Stimulated activated CD4-positive, alpha-beta T cell treated with anti-CD3 and anti-CD28 coated beads, Interleukin-1b, Interleukin-23, amount 100 ng/mL, for 48 hours (primary cell): ENCODE data around the gene COL16A1.

Source experiments
- DNase-seq: peaks from one replicate; pipeline ENCODE4 v3.0.0-alpha.2; 2020

COL16A1 gene

DNA sequence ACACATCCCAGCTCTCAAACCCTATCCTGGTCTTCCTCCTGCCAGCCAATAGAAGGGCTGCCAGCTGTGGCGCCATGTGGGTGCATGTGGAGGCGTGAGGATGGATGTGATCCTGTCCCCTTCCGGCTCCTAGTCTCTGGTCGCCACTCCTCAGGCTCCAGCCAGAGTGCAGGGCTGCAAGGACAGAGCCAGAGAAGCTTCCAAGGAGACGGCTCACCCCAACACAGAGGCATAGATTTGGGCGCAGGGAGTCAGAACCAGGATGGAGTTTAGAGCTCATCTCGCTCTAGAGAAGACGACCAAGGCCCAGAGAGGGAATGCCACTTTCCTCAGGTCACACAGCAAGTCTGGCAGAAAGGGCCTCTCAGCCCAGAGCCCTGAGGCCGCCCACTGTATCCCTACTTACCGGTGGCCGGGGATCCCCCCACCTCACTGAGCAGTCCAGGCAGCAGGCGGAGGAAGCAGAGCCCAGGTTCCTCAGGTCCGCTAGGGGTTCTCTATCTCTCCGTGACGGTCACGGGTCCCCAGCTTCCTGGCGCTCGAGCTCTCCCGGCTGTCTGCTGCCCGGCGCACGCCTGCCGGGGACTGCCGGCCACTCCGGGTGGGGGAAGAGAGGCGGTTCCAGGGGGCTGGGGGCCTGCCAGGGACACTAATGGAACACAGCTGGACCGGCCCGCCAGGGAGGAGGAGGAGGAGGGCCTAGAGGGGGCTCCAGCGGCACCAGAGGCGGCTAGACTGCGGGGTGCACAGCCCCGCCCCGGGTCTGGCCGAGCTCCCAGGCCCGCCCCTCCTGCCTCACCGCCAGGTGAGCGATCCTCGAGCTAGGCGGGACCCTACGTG lies at the start of gene COL16A1:
COL16A1 (minus strand) TSS at position 587 of the 840 bp plus-strand sequence. CDS start 1,824 bp downstream, outside the sequence.
- DNase-seq: no peak

DNA sequence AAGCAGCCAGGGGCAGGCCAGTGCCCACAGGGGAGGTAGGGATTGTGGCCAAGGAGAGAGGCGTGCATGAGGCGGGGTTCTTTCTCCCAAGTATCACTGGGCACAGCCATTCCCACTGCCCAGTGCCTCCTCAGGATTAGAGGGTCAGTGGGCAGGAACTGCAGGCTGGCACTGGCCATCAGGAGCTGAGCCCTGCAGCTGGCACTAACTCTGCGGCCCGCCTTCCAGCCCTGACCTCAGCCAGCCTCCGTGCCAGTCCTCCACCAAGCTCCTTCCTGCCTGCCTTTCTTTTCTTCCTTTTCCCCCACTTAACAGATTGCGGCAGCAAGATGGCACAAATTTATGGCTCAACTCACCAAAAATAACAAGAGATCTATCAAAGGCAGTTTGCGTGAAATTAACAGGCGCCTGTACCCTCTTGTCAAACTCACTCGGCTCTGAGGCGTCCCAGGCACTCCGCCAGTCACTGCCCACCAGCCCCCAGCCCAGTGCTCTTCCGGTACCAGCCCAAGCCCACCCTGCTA lies 49.2 kb upstream of the COL16A1 start:
- no peak for DNase-seq

DNA sequence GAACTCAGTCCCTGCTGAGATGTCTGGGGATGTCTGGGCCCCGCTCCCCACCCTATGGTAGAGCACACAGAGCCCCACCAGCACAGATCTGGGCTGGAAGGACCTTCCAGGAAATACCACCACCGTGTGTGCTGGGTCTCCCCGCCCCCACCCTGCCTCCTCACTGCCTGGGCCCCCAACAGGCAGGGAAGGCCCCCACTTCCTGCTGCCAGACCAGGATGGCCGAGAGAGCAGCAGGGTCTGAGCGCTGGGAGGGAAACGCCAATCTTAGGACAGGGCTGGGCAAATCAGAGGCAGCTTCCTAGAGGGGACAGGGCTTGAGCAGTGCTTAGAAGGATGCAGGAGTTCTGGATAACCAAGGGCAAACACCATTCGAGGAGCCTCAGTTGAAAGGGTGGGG lies 48.4 kb upstream of the COL16A1 start:
- DNase-seq: no peak

DNA sequence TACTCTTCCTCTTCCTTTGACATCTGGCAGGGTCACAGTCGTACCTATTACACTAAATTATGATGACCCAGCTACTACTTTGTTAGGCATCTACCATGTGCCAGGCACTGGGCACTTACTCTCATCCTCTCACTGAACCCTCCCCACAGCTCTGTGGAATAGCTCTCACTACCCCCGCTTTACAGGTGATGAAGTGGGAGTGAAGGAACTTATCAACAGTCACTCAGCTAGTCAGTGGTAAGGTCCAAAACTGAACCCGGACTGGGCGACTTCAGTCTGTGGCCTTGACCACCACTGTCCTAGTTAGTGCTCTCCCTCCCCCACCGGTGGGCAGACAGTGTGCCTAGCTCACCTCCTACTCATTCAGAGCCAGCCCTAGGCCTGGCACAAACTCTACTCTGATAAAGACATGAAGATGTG lies 48.0 kb upstream of the COL16A1 start:
- no peak for DNase-seq

DNA sequence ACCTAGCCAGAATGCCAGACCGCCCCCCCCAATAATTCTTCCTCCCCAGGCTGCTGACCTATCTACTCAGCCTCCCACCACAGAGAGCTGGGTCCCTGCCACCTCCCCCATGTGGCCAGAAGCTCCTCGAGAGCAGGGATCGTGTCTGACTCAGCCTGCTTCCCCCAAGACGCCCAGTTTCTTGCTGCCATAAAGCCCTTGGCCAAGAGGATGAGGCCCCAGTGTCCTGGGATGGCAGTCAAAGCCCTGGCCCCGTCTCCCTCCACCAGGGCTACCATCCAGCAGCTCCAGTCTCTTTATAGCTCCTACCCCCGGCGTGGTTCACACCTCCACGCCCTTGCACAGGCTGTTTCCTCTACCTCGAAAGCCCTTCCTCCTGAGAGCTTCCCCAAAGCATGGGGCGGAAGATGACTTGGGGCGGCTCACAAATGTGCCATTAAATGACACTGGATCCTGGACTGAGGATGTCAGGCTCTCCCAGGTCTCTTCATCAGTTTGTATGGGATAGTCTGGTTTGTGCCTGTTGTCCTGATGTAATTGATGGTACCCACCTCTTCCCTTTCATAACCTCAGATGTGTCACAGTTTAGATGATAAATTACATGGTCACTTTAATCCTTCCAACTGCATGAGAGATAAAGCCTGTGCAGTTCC lies 47.2 kb upstream of the COL16A1 start:
- no peak for DNase-seq

DNA sequence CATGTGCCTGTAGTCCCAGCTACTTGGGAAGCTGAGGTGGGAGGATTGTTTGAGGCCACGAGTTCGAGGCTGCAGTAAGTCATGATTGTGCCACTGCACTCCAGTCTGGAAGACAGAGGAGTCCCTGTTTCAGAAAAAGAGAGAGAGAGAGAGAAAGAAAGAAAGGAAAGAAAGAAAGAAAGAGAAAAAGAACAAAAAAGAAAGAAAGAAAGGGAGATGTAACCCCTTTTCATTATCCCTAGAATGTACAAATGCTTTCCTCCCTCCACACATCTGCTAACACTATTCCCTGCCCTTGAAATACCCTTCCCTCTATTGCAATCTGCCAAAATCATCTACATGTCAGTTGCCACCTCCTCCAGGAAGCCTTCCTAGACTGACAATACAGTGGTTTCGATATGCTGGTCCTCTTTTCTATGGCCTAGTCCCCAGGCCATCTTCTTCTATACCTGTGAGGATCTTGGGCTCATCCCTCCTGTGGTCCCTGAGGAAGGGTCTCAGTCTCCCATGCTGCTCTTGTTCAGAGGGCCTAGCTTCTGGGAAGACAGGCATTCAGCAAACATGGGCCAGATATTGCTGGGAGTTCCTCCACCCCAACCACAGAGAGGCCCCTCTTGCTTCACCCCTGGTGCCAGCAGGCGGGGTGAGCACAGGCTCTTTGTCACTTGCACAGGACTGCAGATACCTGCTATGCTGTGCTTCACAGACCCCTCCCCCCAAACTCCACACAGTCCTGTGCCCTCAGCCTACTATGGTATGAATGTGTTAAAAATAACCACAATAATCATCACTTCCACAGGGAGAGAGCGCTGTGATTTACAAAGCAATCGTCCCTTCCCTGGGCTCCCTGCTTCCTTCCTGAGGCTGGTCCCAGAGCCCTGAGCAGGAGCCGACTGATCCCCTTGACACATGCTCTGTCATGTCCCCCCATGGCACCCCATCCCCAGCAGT lies 46.2 kb upstream of the COL16A1 start:
- DNase-seq: no peak

DNA sequence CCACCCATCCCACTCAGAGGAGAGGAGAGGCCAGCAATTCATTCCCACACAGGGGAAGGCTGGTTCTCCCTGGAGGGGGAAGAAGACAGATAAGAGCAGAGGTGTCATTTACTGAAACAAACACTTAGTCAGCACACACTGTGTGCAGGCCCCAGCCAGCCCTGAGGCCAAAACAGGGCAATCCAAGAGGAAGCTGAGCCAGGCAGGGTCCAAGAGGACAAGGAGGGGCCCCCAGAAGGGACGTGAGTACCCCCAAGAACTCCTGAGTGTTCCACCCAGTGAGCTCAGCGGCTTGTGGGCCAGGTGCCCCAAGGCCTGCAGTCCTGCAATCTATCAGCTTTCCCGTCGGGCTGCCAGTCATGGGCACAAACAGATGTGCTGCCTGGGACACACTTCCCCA lies 44.5 kb upstream of the COL16A1 start:
- DNase-seq: no peak

DNA sequence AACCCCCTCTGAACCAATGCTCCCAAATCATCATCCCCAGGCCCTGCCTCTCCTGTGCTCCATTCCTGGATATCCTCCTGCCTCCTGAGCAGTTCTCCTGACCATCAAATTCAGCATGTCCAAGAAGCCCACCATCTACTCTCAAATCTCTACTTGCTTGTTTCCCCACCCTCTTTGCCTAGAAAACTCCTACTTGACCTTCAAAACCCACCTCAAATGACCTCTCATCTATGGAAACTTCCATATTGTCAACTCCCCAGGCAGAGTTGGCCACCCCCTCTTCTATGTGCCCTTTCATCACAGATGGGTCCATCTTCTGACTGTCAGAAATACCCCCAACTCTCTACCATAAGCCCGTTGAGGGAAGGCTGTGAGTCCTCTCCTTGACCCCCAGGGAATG lies 43.5 kb upstream of the COL16A1 start:
- no peak for DNase-seq

DNA sequence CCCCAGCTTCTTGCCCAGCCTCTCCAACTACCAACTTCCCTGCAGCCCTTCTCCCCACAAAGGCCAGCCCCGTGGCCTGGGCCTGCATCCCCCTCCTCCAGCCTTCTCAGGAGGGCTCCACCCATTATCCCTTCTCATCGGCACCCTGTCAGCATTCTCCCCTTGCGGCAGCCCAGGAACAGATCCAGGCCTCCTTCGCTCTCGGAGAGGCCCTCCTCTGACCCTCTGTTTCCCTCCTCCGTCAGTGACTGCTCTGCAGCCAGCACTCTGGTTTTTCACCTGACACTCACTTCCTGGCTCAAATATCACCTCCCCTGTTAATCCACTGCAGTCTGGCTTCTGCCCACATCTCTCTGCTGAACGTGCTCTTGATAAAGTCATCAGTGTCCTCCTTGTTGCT lies 42.9 kb upstream of the COL16A1 start:
- no peak for DNase-seq

DNA sequence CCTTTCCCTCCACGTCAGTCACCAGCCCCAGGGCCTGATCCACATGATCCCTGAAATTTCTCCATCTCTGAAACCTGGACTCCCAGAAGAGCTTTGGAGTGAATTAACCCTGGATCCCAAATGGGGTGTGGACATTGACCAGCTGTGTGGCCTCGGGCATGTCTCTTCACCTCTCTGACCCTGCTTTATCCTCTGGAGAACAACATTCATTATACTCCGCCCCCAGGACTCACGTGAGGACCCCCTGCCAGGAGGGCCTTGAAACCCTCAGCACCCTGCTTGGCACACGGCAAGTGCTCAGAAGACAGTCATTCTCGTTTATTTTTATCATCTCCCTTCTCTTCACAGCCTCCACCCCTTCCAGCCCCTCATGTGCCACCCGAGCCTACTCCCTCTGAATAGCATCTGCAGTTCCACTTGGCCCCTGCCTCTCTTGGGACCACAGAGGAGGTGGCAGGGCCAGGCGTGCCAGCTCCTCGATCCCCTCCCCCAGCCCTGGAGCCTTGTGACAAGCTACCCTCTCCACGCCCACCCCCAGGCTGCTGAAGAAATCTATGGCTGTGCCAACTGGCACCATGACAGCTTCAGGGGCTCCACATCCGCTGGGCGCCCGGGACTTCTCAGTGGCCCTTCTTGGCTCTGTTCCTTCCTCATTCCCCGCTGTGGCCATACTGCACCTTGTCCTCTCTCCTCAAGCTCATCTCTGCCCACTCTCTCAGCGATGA lies 42.3 kb upstream of the COL16A1 start:
- DNase-seq: no peak

DNA sequence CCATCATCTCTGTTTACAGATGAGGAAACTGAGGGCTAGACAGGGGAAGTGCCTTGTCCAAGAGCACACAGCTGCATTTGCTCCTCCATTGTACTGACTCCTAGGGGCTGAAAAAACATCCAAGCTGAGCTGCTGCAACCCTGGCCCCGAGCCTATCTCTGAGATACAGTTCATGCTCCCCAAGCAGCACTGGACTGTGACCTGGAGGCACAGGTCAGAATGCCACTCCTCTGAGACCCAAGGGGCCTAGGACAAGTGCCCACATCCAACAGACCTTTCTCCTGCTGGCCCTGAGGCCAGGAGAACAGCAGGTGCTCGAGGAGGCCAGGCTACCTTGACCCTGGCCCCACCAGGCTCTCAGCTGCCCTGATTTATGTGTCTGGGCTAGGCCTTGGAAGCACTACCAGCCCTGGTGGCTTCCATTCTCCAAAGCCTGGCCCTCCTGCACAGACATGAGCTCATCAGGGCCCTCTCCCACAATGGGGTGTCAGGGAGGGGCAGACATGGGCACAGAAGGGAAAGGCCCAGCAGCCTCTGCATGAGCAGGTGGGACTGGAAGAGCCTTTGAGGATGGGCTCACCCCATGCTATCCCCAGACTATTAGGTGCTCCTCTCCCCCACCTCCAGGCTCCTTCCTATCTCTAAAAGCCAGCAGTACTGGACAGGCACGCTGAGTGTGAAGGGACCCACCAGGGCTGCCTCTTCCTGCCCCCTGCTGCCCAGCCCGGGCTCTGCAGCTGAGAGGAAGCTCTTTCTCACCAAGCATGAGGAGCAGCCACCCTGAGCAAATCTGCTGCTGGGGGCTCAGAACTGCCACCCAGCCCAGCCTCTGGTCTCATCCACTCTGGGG lies 41.5 kb upstream of the COL16A1 start:
- DNase-seq: peak; percentile 57

DNA sequence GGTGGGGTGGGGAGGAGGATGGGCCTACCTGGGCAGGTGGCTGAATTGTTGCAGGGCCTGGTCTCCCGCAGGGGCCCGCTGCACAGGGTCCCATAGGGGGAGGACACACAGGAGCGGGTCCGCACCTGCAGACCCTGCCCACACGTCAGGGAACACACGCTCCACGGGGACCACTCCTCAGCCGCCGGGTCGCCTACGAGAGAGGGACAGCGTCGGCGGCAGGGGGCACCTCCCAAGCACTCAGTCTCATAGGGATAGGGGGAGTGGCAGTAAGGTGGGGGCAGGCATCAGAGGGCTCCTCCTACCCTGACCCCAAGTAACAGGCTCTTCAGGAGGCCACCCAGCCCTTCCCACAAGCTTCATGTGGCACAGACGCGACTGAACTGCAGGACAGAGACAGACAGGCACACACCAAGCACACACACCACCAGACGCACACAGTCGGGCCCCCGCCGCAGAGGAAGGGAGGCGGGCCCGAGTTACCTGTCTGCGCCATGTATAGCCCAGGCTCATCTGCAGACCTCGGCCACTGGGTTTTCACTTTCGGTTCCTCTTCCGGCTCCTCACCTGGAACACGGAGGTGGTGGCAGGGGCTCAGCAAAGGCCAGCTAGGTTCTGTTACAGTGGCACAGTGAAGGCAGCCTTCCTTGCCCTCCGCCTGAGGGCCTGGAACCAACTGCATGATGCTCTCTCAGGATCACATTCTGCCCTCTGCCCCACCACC lies 40.5 kb upstream of the COL16A1 start:
- no peak for DNase-seq

DNA sequence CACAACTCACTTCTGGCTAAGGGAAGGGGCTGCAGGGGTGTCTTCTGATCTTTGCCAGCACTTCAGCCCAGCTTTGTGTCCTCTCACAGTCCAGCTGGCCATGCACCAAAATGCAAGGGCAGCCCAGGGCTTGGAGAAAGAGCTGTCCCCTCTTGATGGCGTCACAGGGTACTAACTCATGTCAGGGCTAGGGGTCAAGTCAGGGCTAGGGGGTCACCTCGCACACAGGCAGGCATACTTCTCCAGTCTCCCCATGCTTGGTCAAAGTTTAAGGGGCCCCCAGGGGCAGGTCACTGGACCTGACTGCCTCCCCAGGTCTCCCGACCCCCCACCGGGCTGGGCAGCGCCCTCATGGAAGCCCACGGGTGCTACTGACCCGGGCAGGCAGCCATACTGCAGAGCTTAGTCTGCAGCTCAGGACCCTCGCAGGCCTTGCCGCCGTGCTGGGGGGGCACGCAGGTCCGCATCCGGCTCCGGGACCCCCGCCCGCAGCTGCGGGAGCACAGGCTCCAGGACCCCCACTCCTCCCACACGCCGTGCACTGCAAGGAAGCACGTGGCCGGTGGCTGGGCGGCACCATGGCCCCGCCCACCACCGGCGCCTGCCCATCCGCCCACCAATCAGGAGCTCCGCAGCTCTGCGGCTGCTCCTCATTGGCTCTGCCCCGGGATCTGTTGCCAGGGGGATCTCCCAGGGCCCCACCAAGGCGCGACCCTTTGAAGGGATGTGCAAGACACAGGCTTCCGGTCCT lies 38.8 kb upstream of the COL16A1 start:
- no peak for DNase-seq

DNA sequence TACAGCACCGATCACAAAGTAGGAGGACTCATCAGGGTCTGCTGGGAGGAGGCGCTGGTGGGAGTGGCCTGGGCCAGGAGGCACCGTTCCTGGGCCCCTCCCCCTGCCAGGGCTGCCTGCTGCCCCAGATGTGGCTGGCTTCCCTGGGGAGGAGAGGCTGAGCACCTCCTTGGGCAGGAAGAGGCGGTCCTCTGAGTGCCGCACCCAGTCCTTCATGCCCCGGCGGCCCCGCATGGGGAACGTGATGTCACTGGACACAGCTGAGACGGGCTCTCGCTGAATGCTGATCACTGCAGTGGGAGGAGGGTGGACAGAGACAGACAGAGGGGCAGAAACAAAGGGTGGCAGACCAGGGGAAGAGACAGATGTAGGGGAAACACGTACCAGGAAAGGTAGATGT lies 35.5 kb upstream of the COL16A1 start:
- DNase-seq: peak; percentile 63

DNA sequence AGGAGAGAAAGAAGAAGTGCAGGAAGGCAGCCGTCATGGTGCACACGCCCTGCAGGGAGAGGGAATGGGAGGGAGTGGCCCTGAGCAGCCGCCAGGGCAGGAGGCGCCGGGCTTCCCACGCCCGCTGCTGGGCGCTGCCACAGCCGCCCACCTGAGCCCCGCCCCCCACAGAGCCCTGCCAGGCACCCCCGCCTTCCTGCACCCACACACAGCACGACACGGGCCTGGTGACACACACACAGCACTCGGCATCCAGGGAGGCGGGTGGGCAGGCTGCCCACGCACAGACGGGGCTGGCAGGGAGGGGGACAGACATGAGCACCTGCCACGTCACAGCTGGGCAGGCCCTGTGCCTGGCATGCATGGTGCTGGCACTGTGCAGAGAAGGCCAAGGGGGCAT lies 32.9 kb upstream of the COL16A1 start:
- DNase-seq: no peak

DNA sequence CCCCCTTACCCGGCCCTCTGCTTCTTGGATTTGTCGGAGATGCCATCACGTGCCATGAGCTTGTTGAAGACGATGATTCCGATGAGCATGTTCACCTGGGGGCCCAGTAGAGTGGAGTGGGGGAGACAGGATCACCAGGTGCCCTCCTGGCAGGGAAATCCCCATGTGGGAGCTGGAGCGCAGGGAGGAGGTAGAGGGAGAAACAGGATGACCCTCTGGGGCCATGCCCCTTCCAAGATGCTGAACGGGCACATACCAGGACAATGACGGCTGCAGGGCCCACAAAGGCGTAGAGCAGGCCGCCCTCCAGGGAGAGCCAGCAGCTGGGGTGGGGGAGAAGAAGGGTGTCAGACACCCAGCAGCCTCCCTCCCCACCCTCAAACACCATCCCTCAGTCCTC lies 31.8 kb upstream of the COL16A1 start:
- no peak for DNase-seq

DNA sequence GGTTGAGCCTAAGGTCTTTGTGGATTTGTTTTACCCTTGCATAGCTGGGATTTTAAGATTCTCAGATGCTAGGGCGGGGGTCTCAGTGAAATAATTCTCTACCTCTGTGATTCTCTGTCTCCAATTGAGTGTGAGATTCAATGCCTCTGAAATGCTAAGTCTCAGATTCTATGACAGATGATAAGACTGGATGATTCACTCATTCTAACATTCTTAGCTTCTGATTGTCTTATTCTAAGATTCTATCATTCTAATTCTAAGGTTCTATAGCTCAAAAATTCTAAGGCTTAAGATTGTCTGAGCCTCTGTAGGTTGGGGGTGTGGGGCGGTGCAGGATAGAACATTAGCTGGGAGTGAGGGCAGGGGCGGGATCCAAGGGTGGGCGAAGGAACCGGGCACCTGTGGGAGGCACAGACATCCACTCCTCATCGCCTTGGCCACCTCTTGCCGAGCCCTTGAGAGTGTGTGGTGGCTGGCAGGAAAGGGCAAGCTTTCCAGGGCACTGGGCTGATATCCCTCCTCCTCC lies 30.8 kb upstream of the COL16A1 start:
- DNase-seq: no peak

DNA sequence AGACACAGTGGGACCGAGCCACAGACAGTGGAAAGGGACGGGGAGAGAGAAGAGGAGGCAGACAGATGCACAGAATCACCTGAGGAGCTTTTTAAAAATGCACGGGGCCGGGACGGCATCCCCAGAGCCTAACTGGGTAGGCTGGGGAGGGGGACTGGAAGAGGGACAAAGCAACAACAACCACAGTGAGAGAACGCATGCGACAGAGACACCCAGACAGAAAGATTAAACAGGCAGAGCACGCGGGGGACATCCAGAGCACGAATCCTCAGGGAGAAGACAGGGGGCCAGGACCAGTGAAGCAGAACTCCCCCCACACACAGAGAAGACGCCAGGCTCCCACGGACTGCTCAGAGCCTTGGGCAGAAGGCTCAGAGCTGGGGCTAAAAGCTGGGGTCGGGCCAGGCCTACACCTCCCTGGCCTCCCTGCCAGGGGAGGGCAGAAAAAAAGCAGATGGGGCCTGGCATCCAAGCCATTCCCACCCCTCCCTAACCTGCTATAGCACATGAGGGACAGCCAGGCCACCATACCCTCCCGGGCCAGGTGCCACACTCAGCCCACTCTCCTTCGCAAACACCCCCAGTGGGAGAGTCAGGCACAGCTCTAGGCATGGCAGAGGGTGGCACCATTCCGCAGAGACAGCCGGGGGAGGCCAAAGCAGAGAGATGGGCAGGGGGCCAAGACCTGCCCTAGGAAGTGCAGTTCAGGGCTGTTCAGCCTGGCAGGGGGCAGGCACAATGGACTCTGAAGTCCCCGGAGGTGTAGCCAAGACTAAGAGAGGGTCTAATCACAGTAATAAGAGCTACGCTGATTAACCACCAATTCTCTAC lies 29.8 kb upstream of the COL16A1 start:
- no peak for DNase-seq
